Measurements from ENCODE around the gene ANKH.
A peak's percentile ranks its signal among the peaks of the same experiment; 100 is the strongest.
"Not testable (repeated sequence)": the region's sequence is repeated elsewhere in the genome, so short reads cannot be mapped to it uniquely, and the experiment has no call there.

Gene ANKH

GRCh38 chr5:14824499-14824898 is 47.1 kb downstream of the ANKH start:
- no peak for DNase-seq

- DNase-seq: no peak
Observed at GRCh38 chr5:14821100-14821845, 50.3 kb downstream of the ANKH start.

- no peak for DNase-seq
Observed at GRCh38 chr5:14818931-14819790, 52.4 kb downstream of the ANKH start.

GRCh38 chr5:14817762-14818136 is 53.8 kb downstream of the ANKH start:
- DNase-seq: not testable (repeated sequence)

GRCh38 chr5:14816999-14817761 is 54.4 kb downstream of the ANKH start:
- DNase-seq: no peak

GRCh38 chr5:14816374-14816998 is 55.1 kb downstream of the ANKH start:
- no peak for DNase-seq

DNA sequence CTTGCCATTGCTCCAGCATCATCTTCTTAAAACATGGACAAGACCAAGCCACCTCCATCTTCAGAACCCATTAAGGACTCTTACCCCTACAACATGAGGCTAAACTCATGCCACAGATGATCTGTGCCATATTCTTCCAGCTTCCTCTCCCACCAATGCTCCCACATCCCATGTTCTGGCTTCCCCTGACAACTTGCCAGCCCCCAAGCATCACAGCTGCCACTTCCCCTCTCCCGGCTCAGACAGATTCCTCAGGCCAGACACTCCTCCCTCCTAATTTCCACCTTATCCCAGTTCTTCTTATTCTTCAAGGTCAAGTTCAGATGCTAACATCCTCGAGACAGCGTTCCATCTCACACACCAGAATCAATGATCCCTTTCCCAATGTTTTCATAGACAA is 57.8 kb downstream of the ANKH start:
- no peak for DNase-seq

- DNase-seq: peak in 1 of 2 donors; percentile 7
Observed at GRCh38 chr5:14812166-14812565, 59.4 kb downstream of the ANKH start.

DNA sequence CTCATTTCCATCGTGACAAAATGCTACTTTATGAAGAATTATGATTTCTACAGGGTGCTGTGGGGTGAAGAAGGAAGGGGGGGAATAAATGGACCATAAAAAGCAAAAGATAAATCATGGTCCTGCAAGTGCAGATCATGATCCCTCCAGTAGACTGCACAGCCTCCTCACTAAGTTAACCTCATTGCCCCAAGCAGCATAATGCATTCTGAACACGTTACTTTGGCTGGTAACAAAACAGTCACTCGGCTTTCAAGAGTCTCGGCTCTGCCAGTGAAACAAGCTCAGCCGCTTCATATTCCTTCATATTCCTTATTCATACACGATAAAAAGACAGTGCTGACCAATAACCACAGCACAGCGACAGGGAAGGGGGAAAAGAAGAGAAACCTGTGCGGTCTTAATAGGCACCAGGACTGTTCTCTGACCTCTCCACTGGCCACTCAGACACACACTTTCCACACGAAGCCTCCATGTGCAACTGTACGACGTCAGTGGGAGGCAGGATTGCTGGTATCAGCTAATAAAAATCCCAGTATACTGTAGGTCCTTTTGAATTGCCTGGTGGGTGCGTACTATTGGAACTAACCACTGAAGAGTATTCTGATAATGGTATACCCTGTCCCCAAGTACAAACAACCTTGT is 60.5 kb downstream of the ANKH start:
- no peak for DNase-seq

- DNase-seq: no peak
Observed at GRCh38 chr5:14810282-14810681, 61.3 kb downstream of the ANKH start.

DNA sequence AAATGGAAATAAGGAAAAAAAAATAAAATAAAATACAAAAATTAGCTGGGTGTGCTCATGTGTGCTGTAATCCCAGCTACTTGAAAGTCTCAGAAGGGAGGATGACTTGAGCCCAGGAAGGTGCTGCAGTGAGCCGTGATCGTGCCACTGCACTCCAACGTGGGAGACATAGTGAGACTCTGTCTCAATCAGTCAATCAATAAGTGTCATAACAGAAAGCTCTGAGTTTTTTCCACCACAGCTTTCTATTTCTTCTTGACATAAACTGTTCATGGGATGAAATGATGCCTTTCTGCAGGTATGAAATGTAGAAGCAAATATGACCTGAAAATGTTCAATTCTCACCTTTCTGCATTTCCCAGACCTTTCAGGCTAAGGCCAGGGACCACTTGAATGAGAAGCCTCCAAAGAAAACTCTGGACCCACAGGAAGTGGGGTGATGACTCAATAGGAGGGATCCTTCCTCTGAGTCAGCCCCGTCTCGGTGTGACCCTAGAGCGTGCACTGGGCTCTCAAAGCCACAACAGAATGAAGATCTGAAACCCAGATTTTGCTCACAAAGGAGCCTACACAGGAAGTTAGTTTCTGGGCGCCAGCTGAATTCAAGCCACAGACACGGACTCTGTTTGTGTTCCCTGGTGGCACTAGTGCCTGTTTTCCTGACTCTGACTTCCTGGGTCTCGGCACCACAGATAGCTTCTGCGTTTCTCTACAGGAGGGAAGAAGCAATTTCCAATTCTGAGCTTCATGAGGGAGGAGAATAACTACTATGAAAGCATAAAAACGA is 62.0 kb downstream of the ANKH start:
- DNase-seq: peak; percentile 68

DNA sequence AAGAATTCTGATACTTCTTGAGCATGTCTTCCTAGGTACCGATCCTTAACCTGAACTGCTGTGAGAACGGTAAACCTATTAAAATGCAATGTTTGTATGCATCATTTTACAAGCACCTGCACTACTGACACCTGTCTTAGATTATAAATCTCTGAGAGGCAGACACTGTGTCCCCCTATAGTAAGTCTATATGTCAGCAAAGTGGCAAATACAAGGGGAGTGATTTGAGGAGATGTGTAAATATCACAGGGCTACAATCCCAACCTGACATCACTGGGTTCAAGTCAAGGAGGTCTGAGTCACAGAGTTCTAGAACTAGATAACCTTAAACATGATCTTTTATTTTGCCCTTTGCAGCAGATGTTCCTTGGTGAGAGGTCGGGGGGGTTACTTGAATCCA is 64.1 kb downstream of the ANKH start:
- DNase-seq: no peak

DNA sequence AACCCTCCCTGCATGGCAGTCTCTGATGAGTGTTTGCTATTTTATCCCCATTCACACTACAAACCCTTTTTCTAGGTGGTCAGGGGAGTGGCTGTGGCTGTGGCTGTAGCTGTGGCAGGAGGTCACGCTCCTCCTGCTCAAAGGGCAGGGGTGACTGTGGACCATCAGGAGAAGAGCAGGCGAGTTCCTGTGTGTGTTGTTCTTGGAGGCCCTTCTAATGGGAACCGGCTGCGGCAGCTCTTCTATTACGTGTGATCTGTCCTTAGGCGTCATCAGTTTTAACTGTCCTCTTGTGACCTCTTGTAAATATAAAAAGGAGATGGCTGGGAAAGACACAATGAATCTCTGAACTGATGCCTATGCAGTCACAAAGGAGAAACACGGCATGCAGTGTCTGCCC is 65.1 kb downstream of the ANKH start:
- no peak for DNase-seq

GRCh38 chr5:14802541-14802940 is 69.0 kb downstream of the ANKH start:
- DNase-seq: no peak

DNA sequence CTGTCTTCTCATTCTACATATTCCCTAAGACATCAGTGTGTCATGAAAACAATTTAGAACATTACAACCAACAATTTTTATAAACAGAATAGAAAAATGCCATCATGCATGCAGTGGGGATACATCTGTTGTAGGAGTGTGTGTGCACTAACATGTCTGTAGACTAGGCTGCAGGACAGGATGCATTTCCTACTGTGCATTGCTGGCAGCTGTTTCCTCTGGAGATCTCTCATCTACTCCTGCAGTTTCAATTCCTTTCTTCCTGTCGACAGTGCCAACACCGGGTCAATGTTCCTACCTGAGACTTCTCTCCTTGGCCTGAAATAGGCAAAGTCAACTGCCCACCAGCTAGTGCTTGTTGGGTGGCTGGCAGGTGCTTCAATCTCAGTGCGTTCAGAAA is 69.8 kb downstream of the ANKH start:
- no peak for DNase-seq

- not testable (repeated sequence) for DNase-seq
Observed at GRCh38 chr5:14797385-14797784, 74.2 kb downstream of the ANKH start.

DNA sequence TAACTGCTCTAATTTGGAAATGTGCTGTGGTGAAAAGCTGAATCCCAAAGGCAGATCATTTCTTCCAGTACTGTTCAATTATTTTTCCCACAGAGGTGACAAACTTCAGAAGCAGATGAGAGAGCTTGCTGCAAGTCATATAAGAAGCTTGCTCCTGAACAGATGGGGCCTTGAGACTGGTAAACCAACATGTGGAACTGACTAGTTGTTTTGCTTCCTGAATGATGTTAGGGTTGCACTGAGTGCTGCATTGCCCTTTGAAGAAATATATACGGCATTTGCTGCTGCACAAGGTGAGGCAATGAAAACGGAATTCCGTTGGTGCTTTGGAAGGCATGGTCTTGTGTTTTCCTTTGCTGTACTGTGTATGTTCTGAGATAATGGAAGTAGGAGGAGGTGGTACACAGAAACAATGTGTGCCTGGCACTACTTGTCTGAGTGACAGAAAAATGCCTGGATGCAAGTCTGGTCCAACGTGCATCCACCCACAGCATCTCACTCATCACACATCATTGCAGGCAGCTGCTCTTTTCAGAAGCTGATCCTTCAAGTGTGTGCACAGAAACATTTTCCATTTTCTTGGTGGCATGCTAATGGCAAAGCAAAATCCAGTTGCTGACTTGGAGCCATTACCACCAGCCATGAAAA is 76.9 kb downstream of the ANKH start:
- DNase-seq: no peak

DNA sequence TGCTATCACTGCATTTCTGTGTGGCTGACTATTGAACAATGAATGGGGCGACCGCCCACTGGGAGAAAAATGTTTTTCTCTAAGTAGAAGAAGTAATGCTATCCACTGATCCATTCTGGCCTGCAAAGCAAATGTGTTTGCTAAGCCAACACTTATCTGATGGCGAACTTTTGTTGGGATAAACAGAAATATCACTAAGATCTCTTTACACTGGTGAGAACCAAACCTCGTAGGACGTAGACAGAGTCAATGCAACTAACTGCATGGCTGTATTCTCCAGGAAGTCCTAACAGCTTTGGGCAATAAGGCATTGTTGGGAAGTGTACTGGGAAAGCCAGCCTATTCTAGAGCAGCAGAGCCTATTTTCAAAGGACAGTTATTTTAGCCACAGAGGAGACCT is 77.7 kb downstream of the ANKH start:
- DNase-seq: no peak

- DNase-seq: no peak
Observed at GRCh38 chr5:14790911-14791310, 80.7 kb downstream of the ANKH start.

DNA sequence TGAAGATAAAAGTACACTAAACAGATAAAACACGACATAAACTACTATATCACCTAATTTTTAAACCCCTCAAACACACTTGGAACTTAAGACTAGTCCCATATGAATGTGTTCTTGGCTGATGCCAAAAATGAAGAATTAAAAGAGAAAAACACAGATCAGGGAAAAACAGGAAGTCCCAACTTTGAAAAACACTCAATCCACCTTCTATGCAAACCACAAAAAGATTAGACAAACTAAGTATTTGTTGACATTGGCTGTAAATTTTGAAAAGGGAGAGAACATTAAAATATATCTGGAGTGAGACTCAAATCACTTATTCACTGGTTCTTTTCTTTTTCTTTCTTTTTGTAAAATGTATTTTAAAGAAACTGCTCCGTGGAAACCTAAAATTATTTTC is 81.4 kb downstream of the ANKH start:
- no peak for DNase-seq

Data from CD4-positive, alpha-beta T cell treated with Interleukin-1 beta for 1 hour (primary cell).